ENCODE results near the gene HSBP1. TPM values are rescaled to one million over a fixed set of nuclear protein-coding genes. Genes with fewer than 3 reads are reported as not detected.

The HSBP1 gene
- total and polyA plus RNA-seq, 9 donors: 17.0 to 139 (median 94.0) TPM

GRCh38 chr16:83808573-83809014, 816 bp downstream of the HSBP1 start:
- WGBS, 3 donors: 8 to 12% (median 12%) methylated on average over 11 of the region's 11 CpGs
- no peaks in the 10 kb centered on the region for H3K27me3 ChIP-seq
- no peaks in the 10 kb centered on the region for H3K36me3 ChIP-seq
- H3K27ac ChIP-seq: peak overlapping the region in 1 of 2 donors; percentile 64
- H3K4me3 ChIP-seq: peak overlapping the region; percentile 72
- peaks cover 10% of the 10 kb centered on the region for H3K4me1 ChIP-seq (ENCODE audit: insufficient read depth)
- no peaks in the 10 kb centered on the region for H3K9me3 ChIP-seq
- TF ChIP-seq EP300 (IDR thresholded peaks at IDR 0.05): no peak
- no peak for TF ChIP-seq POLR2A (IDR thresholded peaks at IDR 0.05)
- TF ChIP-seq CTCF (IDR thresholded peaks at IDR 0.05): no peak
- DNase-seq: no peak
- intact Hi-C loops (cut with DNase I): no loop called here

GRCh38 chr16:83809092-83809491, 1.3 kb downstream of the HSBP1 start:
- intact Hi-C loops (cut with DNase I): no loop called here
- TF ChIP-seq POLR2A (IDR thresholded peaks at IDR 0.05) (no peak), CTCF (IDR thresholded peaks at IDR 0.05) (no peak), EP300 (IDR thresholded peaks at IDR 0.05) (no peak)
- Histone ChIP-seq H3K36me3 (no peaks in the 10 kb centered on the region), H3K4me1 (ENCODE audit: insufficient read depth) (peaks cover 10% of the 10 kb centered on the region), H3K4me3 (peak overlapping the region; percentile 72), H3K27ac (no peak overlapping the region), H3K9me3 (no peaks in the 10 kb centered on the region), H3K27me3 (no peaks in the 10 kb centered on the region)
- 78 to 81% (median 79%) methylated on average over 13 of the region's 13 CpGs for WGBS, 3 donors
- no peak for DNase-seq

GRCh38 chr16:83810901-83811300, 3.1 kb downstream of the HSBP1 start:
- WGBS, 3 donors: 33 to 56% (median 46%) methylated on average over 1 of the region's 1 CpG
- H3K27ac ChIP-seq: no peak overlapping the region

GRCh38 chr16:83813823-83814658, 6.3 kb downstream of the HSBP1 start:
- no peaks in the 10 kb centered on the region for H3K27me3 ChIP-seq
- no peaks in the 10 kb centered on the region for H3K9me3 ChIP-seq
- peaks cover 6% of the 10 kb centered on the region for H3K4me1 ChIP-seq (ENCODE audit: insufficient read depth)
- intact Hi-C loops (cut with DNase I): no loop called here
- WGBS, 3 donors: 3 to 16% (median 10%) methylated on average over 13 of the region's 13 CpGs
- H3K27ac ChIP-seq: peak overlapping the region in 1 of 2 donors; percentile 19
- DNase-seq: peak in 4 of 5 donors; percentile 32 to 67 (median 47)
- TF ChIP-seq CTCF (IDR thresholded peaks at IDR 0.05): no peak
- no peak overlapping the region for H3K4me3 ChIP-seq
- no peaks in the 10 kb centered on the region for H3K36me3 ChIP-seq

More at GRCh38 chr16:83810901-83811300, 3.1 kb downstream of the HSBP1 start:
- H3K27me3 ChIP-seq: no peaks in the 10 kb centered on the region
- H3K4me1 ChIP-seq (ENCODE audit: insufficient read depth): peaks cover 13% of the 10 kb centered on the region
- H3K9me3 ChIP-seq: no peaks in the 10 kb centered on the region
- no peaks in the 10 kb centered on the region for H3K36me3 ChIP-seq
- H3K4me3 ChIP-seq: no peak overlapping the region
- no peak for DNase-seq
- no peak for TF ChIP-seq CTCF (IDR thresholded peaks at IDR 0.05)
- TF ChIP-seq POLR2A (IDR thresholded peaks at IDR 0.05): no peak
- no peak for TF ChIP-seq EP300 (IDR thresholded peaks at IDR 0.05)
- intact Hi-C loops (cut with DNase I): no loop called here
